Cardiac septum (tissue), 1 donor: ENCODE measurements around the gene SOD3. TPM values are rescaled to one million over a fixed set of nuclear protein-coding genes. Genes with fewer than 3 reads are reported as not detected.

ENCODE experiments used
- DNase-seq: peaks from one replicate; pipeline ENCODE4 v3.0.0-alpha.2; 2020; ENCODE audit warnings: low spot score
- intact Hi-C: fragments of 100-400 bp; cut with DNase I; formaldehyde crosslinking; loops from one replicate; pipeline ENCODE4 v1.14.0; 2022
- total RNA-seq: library from RNA; stranded (reverse); fragmentation: NEBNext Ultra II Directional; extraction: Animal tissue kit (Norgen Biotek cat#: 25700); gene quantifications from one replicate; pipeline ENCODE4 v1.2.1, GENCODE V29; 2021
- donor health status: DM: no; HTN: no; CAD: no.

SOD3 gene
- total RNA-seq, 1 donor from 2014 or later, result 115 TPM

DNA sequence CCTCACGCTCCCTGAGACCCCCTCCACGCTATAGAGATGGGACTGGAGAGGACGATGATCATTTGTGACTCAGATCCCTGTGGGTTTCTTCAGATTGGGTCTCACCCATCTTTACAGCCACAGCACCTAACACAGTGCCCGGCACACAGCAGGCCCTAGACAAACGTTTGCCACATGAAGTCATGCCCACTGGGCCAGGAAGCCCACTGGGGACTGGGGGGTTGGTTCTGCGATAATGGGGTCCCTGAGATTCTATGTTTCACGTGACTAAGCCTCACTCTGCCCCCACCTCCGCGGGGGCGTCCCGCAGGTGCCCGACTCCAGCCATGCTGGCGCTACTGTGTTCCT, 3.8 kb downstream of the SOD3 start:
- no peak for DNase-seq
- intact Hi-C loops, result loop anchor here (5.0 to 10.0 kb wide), 3 partner anchors 113 to 327 kb away; partner anchors contain the start of genes CCDC149 and DHX15

- DNase-seq, result no peak
- intact Hi-C loops, result loop anchor here (5.0 to 10.0 kb wide), 3 partner anchors 113 to 327 kb away; partner anchors contain the start of genes CCDC149 and DHX15
Measured at GRCh38 chr4:24799544-24800324, 4.4 kb downstream of the SOD3 start.

GRCh38 chr4:24800325-24800895, 5.0 kb downstream of the SOD3 start:
- no peak for DNase-seq
- intact Hi-C loops, result no loop called here

DNA sequence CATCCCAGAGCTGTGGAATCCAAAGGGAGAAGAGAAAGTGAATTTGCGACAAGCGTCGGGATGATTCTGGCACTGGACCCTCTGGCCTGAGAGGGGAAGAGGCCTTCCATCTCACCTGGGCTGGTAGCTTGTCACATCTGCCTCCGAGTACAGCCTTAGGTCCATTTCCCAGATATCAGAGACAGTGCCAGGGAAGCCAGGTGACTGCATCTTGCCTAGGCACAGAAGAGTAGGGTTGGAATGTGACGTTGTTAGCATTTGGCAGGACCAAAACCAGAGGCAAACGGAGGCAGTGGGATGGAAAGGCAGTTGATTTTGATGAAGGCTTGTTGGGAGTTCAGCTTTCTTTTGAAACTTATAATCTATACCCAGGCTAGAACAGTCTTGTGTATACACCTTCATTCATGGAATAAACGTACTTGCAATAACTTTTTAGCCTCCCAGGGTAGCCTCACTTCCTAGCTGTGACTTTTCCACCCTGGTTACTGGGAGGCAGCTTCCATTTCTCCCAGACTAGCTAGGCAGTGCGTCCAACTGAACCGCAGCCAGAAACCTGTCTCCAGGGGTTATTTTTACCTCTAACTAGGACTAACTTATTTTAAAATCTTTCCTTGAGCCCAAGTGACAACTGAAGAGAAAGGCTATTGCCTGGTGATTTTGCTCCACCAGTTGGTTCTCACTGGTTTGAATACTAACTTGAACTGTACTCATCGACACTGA, 5.9 kb downstream of the SOD3 start:
- DNase-seq, result no peak
- intact Hi-C loops, result no loop called here

- no peak for DNase-seq
- intact Hi-C loops, result no loop called here
Measured at GRCh38 chr4:24802648-24803047, 7.3 kb downstream of the SOD3 start.

GRCh38 chr4:24805067-24805466, 9.7 kb downstream of the SOD3 start:
- DNase-seq, result no peak
- intact Hi-C loops, result no loop called here

DNA sequence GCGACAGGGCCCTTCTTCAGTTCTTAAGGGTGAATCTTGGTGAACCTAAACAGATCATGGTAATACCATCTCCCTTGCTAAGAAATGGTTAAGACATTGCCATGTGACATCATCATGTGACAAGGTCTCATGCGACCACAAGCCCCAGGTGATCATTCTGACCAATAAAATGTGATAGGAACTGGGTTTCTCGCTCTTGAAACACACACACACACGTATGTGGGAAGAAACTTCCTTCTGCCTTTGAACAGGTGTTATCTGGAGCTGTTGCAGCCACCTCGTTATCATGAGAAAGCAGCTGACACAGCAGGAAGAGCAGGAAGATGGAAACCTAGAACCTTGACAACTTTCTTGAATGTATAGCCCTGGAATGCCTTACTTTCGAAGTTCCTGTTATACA, 10.2 kb downstream of the SOD3 start:
- intact Hi-C loops, result no loop called here
- DNase-seq, result no peak

- intact Hi-C loops, result no loop called here
- DNase-seq, result no peak
Measured at GRCh38 chr4:24806206-24806990, 11.0 kb downstream of the SOD3 start.

DNA sequence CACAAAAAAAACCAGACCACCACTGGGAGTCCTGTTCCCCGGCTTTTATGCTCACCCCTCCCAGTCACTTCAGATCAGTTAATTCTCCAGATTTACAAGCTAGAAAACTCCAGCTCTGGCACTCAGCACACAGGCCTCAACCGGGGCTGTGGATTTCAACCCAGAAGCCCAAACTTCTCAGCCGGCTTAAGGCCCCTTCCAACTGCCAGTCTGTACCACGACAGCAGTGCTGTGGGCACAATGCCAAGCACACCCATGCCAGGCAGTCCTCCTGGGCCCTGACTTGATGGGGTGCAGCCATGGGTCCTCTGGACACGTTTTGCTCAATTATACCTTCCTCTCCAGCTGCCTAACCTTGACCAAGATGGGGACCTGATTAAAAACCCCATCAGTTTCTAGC, 12.2 kb downstream of the SOD3 start:
- no peak for DNase-seq
- intact Hi-C loops, result no loop called here

- no peak for DNase-seq
- intact Hi-C loops, result no loop called here
Measured at GRCh38 chr4:24808261-24808660, 12.9 kb downstream of the SOD3 start.

- no peak for DNase-seq
- intact Hi-C loops, result no loop called here
Measured at GRCh38 chr4:24808955-24809354, 13.6 kb downstream of the SOD3 start.

DNA sequence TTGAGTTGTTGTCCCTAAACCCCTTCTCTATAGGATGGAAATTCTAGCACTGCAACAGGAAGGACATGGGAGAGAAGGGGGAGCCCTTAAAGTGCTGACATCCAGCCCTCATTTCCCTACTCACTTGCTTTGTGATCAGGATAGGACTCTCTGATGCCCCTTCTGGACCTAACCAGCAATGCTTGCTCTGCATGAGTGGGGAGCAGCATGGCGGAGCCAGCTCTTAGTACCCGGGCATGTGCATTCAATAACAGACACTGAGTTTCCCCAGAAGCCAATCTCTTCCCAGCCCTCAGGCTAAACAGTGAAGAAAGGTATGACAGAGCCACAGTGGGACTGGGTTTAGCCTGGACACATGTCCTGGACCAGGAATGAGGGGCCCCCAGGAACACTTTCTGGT, 14.0 kb downstream of the SOD3 start:
- intact Hi-C loops, result no loop called here
- DNase-seq, result no peak

- intact Hi-C loops, result no loop called here
- DNase-seq, result no peak
Measured at GRCh38 chr4:24809815-24810405, 14.5 kb downstream of the SOD3 start.

DNA sequence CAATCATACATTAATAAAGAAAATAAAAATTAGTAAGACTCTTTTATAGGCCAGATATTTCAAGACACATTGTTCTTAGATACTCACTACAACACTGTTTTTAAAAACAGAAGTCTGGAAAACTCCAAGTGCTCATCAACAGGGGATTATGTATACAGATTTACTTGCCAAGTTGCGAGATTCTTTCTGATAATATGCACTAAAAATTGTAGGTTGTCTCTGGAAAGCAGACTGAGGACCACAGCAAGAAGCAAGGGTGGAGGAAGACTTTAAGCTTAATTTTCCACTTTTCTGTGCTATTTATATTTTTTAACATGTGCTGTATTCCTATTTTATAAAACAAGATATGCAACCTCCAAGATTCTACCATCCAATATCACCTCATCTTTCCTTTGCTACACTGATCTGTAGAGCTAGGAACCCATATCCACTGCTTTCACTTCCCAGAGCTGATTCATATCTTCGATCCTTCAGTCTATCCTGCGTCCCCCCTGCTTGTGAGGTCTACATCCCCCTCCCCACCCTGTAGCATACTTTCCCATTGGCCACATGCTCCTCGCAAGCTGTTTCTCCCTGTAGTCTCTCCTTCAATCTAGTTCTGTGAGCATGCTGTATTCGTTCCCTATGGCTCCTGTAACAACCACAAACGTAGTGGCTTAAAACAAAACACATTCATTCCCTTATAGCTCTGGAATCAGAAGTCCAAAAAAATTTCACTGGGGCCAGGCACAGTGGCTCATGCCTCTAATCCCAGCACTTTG, 15.7 kb downstream of the SOD3 start:
- no peak for DNase-seq
- intact Hi-C loops, result no loop called here

DNA sequence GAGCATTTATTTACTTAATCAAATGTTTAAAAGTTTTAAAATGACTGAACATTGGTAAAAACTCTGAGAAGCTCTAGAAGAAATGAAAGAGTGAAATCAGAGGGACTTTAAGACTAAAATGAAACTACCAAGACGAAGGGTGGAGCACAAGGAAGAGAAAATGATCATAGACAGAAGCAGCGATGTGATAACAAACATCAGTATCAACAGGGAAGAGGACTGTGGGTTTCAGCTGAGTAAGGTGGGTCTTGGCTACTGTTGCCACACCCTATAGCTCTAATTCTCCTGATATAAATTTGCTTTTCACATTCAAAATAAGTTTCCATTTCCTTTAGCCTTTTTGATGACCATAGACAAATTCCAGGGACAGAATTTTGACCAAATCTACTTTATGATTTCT, 18.4 kb downstream of the SOD3 start:
- intact Hi-C loops, result no loop called here
- no peak for DNase-seq

DNA sequence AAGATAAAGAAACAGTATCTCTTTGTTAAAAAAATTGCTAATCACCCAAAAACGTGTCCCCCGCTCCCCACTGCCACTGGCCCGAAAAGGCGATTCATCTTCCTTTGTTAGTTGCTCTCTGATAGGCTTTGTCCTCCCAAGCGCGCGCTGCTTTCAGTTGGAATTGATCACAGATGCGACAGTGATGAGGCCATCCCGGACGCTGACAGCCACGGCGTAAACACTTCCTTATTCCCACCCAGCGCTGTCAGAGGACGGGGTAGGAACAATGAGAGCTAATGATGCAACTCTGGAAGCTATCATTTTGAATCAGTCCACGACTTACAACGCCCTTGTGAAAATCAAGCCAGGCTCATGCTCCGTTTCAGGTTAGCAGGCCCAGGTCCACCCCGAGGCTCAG, 21.4 kb downstream of the SOD3 start:
- intact Hi-C loops, result no loop called here

GRCh38 chr4:24820541-24820940, 25.2 kb downstream of the SOD3 start:
- intact Hi-C loops, result no loop called here
- DNase-seq, result no peak

More for the DNA sequence above, 21.4 kb downstream of the SOD3 start:
- DNase-seq, result no peak

DNA sequence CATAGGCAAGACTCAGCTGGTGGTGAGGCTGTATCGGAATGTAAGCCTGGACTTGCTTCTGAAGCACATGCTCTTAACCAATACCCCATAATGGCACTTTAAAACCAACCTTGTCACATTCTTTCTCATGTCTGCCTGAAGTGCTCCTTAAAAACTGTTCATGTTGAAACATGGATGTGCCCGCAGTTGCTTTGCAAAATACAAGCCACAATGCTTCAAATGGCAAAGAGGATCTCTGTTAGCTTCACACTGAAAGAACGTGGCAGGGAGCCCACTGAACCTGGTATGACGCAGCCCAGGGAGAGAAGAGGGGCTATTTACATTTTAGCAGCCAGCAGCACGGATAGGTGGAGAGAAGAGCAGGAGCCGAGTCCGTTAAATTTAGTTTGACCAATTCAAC, 29.3 kb downstream of the SOD3 start:
- intact Hi-C loops, result no loop called here
- DNase-seq, result no peak

- intact Hi-C loops, result no loop called here
- no peak for DNase-seq
Measured at GRCh38 chr4:24831637-24832036, 36.3 kb downstream of the SOD3 start.
